ENCODE measurements around the gene SUN2. TPM values are rescaled to one million over a fixed set of nuclear protein-coding genes. Genes with fewer than 3 reads are reported as not detected.
A peak's percentile ranks its signal among the peaks of the same experiment; 100 is the strongest.

Gene SUN2
- total and polyA plus RNA-seq, 9 of the 15 experiments (the other 6 are each of a cell fraction or from before 2014, with no cell fraction given) = 0.11 to 42.6 (median 16.7) TPM

GRCh38 chr22:38724926-38725571 lies 30.7 kb downstream of the SUN2 start:
- BruUV-seq (replicated peaks) = no TSS peak
- no peaks in the 10 kb centered on the region for H3K27me3 ChIP-seq (ENCODE audit: control insufficient read depth in 2 of 2, insufficient read depth in 2 of 2, low read length in 2 of 2)
- TF ChIP-seq RFX5 (IDR thresholded peaks at IDR 0.05; ENCODE audit: low read depth, low read length) (no peak), CTCF (IDR thresholded peaks at IDR 0.05 in 2 of 3, conservative IDR thresholded peaks at IDR 0.05 in 1 of 3; ENCODE audit: insufficient read depth in 2 of 3, low read depth in 1 of 3, low read length in 3 of 3) (peak; percentile 34 to 48 (median 36))
- FAIRE-seq = no peak
- H4K20me1 ChIP-seq (replicated peaks; ENCODE audit: control insufficient read depth, insufficient read depth, low read length) = no peaks in the 10 kb centered on the region
- in situ Hi-C loops (cut with MboI) = no loop called here
- H3K27ac ChIP-seq (ENCODE audit: extremely low read depth, low read depth, low read length) = no peak overlapping the region
- ATAC-seq = peak; percentile 76
- intact Hi-C loops (cut with micrococcal nuclease) = no loop called here
- no peak overlapping the region for H3K9ac ChIP-seq (ENCODE audit: insufficient read depth in 1 of 2, low read depth in 2 of 2, low read length in 2 of 2)
- H3K4me1 ChIP-seq (replicated peaks in 1 of 2; ENCODE audit: control insufficient read depth in 2 of 2, insufficient read depth in 2 of 2, low read length in 2 of 2) = no peaks in the 10 kb centered on the region
- no peak overlapping the region for H2AFZ ChIP-seq (ENCODE audit: low read depth, low read length)
- DNase-seq (ENCODE audit: extremely low read depth in 1 of 4, low spot score in 3 of 4) = peak in 2 of 4 experiments; percentile 31 to 39
- H3K4me3 ChIP-seq = no peak overlapping the region
- H3K9me1 ChIP-seq (ENCODE audit: control insufficient read depth, insufficient read depth, low read length) = no peaks in the 10 kb centered on the region
- peaks cover 93% of the 10 kb centered on the region; the same call in 2 of the 3 replicates for H3K36me3 ChIP-seq (ENCODE audit: control insufficient read depth, insufficient read depth, low read length)
- WGBS (ENCODE audit: insufficient coverage, low coverage, missing lambda C conversion rate) = 83% methylated on average over 3 of the region's 3 CpGs
- ChIA-PET POLR2A (interaction anchor here (0.7 to 1.9 kb wide), 7 partner anchors 7 to 17 kb away, joined by 3 to 6 read pairs (median 4); no protein-coding TSS in a partner anchor), CTCF (ENCODE audit: low intra/inter-chr PET ratio) (no interaction called here)
- H3K79me2 ChIP-seq (ENCODE audit: control insufficient read depth, insufficient read depth, low read length) = no peaks in the 10 kb centered on the region
- no peak overlapping the region for H3K4me2 ChIP-seq (ENCODE audit: insufficient read depth, low read length)
- H3K9me3 ChIP-seq (replicated peaks; ENCODE audit: control insufficient read depth, insufficient read depth, low read depth, low read length) = no peaks in the 10 kb centered on the region

- Histone ChIP-seq H3K79me2 (ENCODE audit: control insufficient read depth, insufficient read depth, low read length) (no peaks in the 10 kb centered on the region), H3K9me3 (replicated peaks; ENCODE audit: control insufficient read depth, insufficient read depth, low read depth, low read length) (no peaks in the 10 kb centered on the region), H3K4me2 (ENCODE audit: insufficient read depth, low read length) (no peak overlapping the region), H3K4me1 (replicated peaks in 1 of 2; ENCODE audit: control insufficient read depth in 2 of 2, insufficient read depth in 2 of 2, low read length in 2 of 2) (no peaks in the 10 kb centered on the region), H3K27me3 (ENCODE audit: control insufficient read depth in 2 of 2, insufficient read depth in 2 of 2, low read length in 2 of 2) (no peaks in the 10 kb centered on the region), H3K27ac (ENCODE audit: extremely low read depth, low read depth, low read length) (no peak overlapping the region), H3K9me1 (ENCODE audit: control insufficient read depth, insufficient read depth, low read length) (no peaks in the 10 kb centered on the region), H3K4me3 (no peak overlapping the region), H4K20me1 (replicated peaks; ENCODE audit: control insufficient read depth, insufficient read depth, low read length) (no peaks in the 10 kb centered on the region), H2AFZ (ENCODE audit: low read depth, low read length) (no peak overlapping the region), H3K9ac (ENCODE audit: insufficient read depth in 1 of 2, low read depth in 2 of 2, low read length in 2 of 2) (no peak overlapping the region), H3K36me3 (ENCODE audit: control insufficient read depth, insufficient read depth, low read length) (peaks cover 87% of the 10 kb centered on the region; the same call in 2 of the 3 replicates)
- BruUV-seq (replicated peaks) = no TSS peak
- in situ Hi-C loops (cut with MboI) = no loop called here
- POLR2A ChIA-PET = interaction anchor here (1.3 to 3.3 kb wide), 6 partner anchors 8 to 18 kb away, joined by 3 to 9 read pairs (median 4); partner anchors contain the start of gene GTPBP1
- no peak for DNase-seq (ENCODE audit: extremely low read depth in 1 of 4, low spot score in 3 of 4)
- 96% methylated on average over 7 of the region's 7 CpGs for WGBS (ENCODE audit: insufficient coverage, low coverage, missing lambda C conversion rate)
- no peak for TF ChIP-seq ZBTB17 (CRISPR knock-in tag; IDR thresholded peaks at IDR 0.05)
- TF ChIP-seq XRCC5 (IDR thresholded peaks at IDR 0.05; ENCODE audit: low read depth, low read length) = no peak
- no peak for TF ChIP-seq TFE3 (CRISPR knock-in tag; IDR thresholded peaks at IDR 0.05)
- no peak for TF ChIP-seq ZBTB12 (CRISPR knock-in tag; IDR thresholded peaks at IDR 0.05)
- intact Hi-C loops (cut with micrococcal nuclease) = no loop called here
- CTCF ChIA-PET (ENCODE audit: low intra/inter-chr PET ratio) = no interaction called here
- no peak for ATAC-seq
- FAIRE-seq = no peak
Observed at GRCh38 chr22:38724176-38724575, 31.6 kb downstream of the SUN2 start.
